ENCODE results near the gene HERC2. TPM values are rescaled to one million over a fixed set of nuclear protein-coding genes. Genes with fewer than 3 reads are reported as not detected.
"Not testable (repeated sequence)": the region's sequence is repeated elsewhere in the genome, so short reads cannot be mapped to it uniquely, and the experiment has no call there.

Gene HERC2
- total RNA-seq, 4 donors from 2014 or later = 14.1 to 98.3 (median 58.6) TPM

DNA sequence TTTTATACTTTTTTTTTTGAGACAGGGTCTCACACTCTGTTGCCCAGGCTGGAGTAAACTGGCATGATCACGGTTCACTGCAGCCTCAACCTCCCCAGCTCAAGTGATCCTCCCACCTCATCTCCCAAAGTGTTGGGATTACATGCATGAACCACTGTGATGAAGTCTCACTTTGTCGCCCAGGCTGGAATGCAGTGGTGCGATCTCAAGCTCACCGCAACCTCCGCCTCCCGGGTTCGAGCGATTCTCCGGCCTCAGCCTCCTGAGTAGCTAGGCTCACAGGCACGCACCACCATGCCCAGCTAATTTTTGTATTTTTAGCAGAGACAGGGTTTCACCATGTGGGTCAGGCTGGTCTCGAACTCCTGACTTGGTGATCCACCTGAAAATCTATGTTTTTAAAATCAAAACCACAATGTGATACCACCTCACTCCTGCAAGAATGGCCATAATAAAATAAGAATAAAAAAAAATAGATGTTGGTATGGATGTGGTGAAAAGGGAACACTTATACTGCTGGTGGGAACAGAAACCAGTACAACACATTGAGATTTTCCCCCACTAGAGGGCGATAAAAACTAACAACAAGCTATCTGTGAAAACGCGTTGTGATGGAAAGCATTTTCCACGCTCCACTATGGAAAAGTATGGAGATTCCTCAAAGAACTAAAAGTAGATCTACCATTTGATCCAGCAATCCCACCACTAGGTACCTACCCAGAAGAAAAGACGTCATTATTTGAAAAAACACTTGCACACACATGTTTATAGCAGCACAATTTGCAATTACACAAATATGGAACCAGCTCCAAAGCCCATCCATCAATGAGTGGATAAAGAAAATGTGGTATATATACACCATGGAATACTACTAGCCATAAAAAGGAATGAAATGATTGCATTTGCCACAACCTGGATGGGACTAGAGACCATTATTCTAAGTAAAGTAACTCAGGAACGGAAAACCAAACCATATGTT is 196.0 kb downstream of the HERC2 start:
- Histone ChIP-seq H3K4me3 (no peak overlapping the region), H3K27ac (no peak overlapping the region), H3K36me3 (no peaks in the 10 kb centered on the region), H3K9me3 (no peaks in the 10 kb centered on the region), H3K4me1 (no peaks in the 10 kb centered on the region), H3K27me3 (no peaks in the 10 kb centered on the region)
- intact Hi-C loops (cut with DNase I; ENCODE audit: low total_unique reads) = no loop called here
- TF ChIP-seq, protein P1, sequence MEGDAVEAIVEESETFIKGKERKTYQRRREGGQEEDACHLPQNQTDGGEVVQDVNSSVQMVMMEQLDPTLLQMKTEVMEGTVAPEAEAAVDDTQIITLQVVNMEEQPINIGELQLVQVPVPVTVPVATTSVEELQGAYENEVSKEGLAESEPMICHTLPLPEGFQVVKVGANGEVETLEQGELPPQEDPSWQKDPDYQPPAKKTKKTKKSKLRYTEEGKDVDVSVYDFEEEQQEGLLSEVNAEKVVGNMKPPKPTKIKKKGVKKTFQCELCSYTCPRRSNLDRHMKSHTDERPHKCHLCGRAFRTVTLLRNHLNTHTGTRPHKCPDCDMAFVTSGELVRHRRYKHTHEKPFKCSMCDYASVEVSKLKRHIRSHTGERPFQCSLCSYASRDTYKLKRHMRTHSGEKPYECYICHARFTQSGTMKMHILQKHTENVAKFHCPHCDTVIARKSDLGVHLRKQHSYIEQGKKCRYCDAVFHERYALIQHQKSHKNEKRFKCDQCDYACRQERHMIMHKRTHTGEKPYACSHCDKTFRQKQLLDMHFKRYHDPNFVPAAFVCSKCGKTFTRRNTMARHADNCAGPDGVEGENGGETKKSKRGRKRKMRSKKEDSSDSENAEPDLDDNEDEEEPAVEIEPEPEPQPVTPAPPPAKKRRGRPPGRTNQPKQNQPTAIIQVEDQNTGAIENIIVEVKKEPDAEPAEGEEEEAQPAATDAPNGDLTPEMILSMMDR (IDR thresholded peaks at IDR 0.05) = peak; percentile 20 to 51 (median 44)
- TF ChIP-seq POLR2A (IDR thresholded peaks at IDR 0.05) = no peak
- no peak for DNase-seq

DNA sequence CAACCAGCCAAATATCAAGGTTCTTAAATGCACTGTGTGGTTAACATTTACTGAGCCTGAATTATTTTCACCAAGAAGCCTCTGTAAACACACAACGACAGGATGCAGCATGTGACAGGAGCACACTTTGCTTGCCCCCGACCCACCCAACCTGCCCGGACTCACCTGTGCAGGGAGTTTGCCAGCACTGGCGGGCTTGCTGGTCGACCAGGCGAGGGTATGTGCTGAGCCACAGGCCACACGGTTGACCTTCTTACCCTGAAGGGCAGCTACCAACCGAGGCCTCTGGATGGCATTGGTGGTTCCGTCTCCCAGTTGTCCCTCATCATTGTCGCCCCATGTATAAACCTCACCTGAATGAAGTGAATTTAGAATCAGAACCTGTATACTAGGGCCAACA is 197.1 kb downstream of the HERC2 start:
- Histone ChIP-seq H3K4me1 (no peaks in the 10 kb centered on the region), H3K4me3 (no peak overlapping the region), H3K27ac (no peak overlapping the region), H3K9me3 (no peaks in the 10 kb centered on the region), H3K27me3 (no peaks in the 10 kb centered on the region), H3K36me3 (no peaks in the 10 kb centered on the region)
- DNase-seq = no peak
- no peak for TF ChIP-seq POLR2A (IDR thresholded peaks at IDR 0.05)
- TF ChIP-seq, protein P1 (IDR thresholded peaks at IDR 0.05) = no peak
- intact Hi-C loops (cut with DNase I; ENCODE audit: low total_unique reads) = no loop called here

DNA sequence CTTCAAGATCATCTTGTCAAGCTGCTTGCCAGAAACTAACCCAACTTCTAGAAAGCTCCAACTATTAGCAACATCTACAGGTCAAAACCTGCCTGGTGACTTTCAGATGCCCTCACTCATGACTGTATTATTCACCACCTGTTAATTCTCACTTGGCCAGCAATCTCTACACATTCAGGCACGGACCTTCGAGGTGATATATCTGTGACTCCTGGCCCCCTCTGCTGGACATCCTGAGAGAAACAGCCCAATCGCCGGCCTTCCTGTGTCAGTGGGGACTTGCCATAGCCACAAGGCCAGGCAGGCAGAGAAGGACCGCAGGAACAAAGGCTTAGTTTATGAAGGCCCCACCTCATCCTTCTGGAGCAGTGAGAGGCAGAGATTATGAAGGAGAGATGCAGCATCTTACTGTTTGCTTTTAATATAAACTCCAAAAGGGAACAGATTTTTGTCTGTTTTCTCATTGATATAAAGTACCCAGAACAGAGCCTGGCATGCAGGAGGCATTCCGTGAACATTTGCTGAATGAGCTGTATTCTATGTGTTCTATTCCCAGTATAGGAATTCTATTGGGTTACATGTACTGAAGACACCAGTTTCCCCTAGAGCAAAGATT is 198.5 kb downstream of the HERC2 start:
- Histone ChIP-seq H3K36me3 (no peaks in the 10 kb centered on the region), H3K9me3 (no peaks in the 10 kb centered on the region), H3K27me3 (no peaks in the 10 kb centered on the region), H3K4me1 (no peaks in the 10 kb centered on the region), H3K4me3 (no peak overlapping the region), H3K27ac (no peak overlapping the region)
- TF ChIP-seq, protein P1 (IDR thresholded peaks at IDR 0.05) = peak in 3 of 4 experiments; percentile 25 to 50 (median 41)
- TF ChIP-seq POLR2A (IDR thresholded peaks at IDR 0.05) = no peak
- intact Hi-C loops (cut with DNase I; ENCODE audit: low total_unique reads) = no loop called here
- DNase-seq = peak in 1 of 2 donors; percentile 27

DNA sequence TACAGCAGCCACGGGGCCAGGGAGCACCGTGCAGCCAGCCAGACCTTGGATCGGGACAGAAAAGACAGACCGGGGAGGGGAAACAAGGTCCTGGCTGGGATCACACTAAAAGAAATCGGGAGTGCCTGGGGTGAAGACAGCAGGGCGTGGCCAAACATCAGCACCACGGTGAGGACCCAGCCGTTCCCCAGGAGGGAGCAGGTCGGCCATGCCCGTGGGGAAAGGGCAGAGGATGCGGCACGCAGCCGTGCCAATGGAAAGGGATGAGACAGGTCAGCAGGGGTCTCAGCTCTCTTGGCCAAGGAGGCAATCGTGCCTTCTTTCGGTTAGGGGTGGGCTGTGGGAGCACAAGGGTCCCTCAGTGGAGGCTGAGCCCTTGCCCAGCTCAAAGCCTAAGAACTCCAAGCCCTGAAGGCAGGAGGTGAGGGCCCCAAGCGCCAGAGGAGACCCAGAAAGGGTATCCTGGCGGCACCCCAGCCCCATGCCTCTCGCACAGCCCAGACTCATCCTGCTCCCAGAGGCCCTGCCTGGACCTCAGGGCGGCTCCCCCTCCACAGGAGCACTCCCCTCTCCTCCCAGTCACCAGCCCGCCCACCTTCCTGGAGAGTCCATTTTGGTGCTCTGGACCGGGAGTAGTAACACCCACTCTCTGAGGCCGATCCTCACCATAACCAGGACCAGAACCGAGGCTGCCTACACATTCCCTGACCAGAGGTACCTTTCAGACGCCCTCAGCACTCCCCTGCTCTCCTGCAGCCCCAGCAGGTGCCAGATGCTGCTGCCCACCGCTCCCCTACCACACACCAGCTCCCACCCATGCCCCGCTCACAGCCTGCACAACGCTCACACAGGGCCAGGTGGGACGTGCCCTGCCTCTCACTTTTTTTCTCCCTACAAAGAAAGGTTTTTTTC is 199.7 kb downstream of the HERC2 start:
- no peak for DNase-seq
- no peak overlapping the region for H3K4me3 ChIP-seq
- H3K4me1 ChIP-seq = no peaks in the 10 kb centered on the region
- intact Hi-C loops (cut with DNase I; ENCODE audit: low total_unique reads) = no loop called here
- no peak overlapping the region for H3K27ac ChIP-seq
- TF ChIP-seq POLR2A (IDR thresholded peaks at IDR 0.05) = no peak
- TF ChIP-seq, protein P1 (IDR thresholded peaks at IDR 0.05) = no peak
- H3K36me3 ChIP-seq = no peaks in the 10 kb centered on the region
- no peaks in the 10 kb centered on the region for H3K27me3 ChIP-seq
- H3K9me3 ChIP-seq = no peaks in the 10 kb centered on the region

DNA sequence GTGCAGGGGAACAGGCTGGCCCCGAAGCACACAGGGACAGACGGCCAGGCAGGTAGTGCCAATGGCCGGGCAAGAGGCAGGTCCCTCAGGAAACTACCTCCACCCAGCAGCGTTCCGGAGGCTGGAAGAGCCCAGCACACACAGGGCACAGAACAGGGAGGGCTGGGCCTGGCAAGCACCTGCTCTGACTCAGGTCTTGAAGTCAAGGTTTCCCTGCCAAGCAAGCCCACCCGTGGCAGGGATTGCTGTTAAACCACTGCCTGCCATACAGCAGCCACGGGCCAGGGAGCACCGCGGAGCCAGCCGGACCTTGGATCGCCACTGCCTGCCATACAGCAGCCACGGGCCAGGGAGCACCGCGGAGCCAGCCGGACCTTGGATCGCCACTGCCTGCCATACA is 200.4 kb downstream of the HERC2 start:
- H3K9me3 ChIP-seq; H3K4me1 ChIP-seq; H3K27ac ChIP-seq; H3K27me3 ChIP-seq; H3K4me3 ChIP-seq; intact Hi-C loops (cut with DNase I; ENCODE audit: low total_unique reads); DNase-seq; H3K36me3 ChIP-seq: not testable (repeated sequence)

All from uterus (tissue), 4 donors.